ENCODE results near the gene PRKG1. TPM values are rescaled to one million over a fixed set of nuclear protein-coding genes. Genes with fewer than 3 reads are reported as not detected.
"Not testable (repeated sequence)": the region's sequence is repeated elsewhere in the genome, so short reads cannot be mapped to it uniquely, and the experiment has no call there.

Gene PRKG1
- total RNA-seq, 2 donors from 2014 or later: 17.2 TPM

DNA sequence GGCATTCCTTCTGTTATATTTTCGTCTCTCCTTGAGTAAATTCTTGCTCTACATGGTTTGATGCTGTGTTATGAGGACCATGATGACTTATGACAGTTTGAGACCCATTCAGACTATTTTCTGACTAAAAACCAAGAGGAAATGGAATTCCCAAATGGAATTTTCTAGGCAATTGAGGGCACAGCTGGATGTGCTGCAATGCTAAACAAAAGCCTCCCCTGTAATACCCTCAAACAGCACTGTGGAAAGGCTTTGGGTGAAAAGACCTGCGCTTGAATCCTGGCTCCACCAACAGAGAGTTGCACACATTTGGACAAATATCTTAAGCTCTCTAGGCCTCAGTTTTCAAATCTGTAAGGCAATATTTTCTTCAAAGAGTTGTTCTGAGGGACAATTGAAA, 129.1 kb downstream of the PRKG1 start:
- intact Hi-C loops (cut with DNase I, micrococcal nuclease): no loop called here
- DNase-seq (no peak), ATAC-seq (no peak)

DNA sequence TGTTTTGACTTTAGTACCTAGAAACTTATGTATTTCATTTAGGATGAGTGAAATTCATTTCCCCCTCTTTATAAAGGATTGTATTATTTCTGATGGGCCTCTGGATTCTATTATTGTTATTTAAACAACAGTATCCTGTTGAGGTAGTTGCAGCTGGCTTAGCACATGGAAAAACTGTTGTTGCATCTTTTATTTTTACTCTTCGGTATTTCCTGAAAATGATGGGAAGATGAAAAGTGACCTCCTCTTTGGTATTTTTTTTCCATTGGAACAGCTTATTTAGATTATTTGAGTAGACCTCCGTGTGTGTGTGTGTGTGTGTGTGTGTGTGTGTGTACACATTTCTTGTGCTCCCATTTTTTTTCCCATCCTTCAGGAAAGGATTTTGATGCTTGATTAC, 129.8 kb downstream of the PRKG1 start:
- intact Hi-C loops (cut with DNase I, micrococcal nuclease): no loop called here
- ATAC-seq (no peak), DNase-seq (no peak)

DNA sequence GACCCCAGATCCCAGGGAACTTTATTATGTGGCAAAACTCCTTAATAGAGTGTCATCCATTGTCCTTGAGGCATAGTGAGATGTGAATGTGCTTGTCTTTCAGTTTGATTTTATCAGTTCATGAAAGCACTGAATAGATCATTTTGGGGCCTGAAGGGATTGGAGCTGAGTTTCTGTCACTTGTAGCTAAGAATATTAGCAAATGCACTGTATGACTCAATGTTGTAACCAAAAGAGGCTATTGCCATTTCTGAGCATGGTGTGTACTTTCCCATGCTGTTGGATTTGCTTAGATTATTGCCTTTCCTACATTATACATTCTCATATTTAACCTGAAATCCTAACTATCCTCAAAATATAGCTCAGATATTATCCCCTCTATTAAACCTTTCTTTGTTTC, 130.4 kb downstream of the PRKG1 start:
- no peak for ATAC-seq
- DNase-seq: no peak

DNA sequence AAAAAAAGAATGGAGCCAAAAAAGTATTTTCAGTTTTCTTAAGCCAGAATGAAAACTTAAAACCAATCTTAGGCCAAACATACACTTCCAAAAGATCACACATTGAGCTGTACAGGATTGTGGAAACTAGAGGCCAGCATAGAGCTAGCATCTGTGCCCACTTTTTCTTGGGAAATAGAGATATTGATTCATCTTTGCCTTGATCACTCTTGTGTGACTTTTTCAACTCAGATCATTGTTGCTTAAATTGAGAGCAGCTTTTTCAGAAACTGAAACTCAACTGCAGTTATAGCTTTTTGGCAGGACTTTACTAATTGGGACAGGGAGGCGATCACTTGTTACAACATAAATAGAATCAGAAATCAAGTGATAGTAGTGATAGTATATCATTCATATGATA, 132.2 kb downstream of the PRKG1 start:
- no peak for ATAC-seq
- no peak for DNase-seq
- intact Hi-C loops (cut with DNase I, micrococcal nuclease): no loop called here

More for the DNA sequence above, 130.4 kb downstream of the PRKG1 start:
- intact Hi-C loops (cut with DNase I, micrococcal nuclease): no loop called here

DNA sequence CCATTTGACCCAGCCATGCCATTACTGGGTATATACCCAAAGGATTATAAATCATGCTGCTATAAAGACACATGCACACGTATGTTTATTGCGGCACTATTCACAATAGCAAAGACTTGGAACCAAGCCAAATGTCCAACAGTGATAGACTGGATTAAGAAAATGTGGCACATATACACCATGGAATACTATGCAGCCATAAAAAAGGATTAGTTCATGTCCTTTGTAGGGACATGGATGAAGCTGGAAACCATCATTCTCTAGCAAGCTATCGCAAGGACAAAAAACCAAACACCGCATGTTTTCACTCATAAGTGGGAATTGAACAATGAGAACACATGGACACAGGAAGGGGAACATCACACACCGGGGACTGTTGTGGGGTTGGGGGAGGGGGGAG, 138.7 kb downstream of the PRKG1 start:
- DNase-seq; ATAC-seq; intact Hi-C loops (cut with DNase I, micrococcal nuclease): not testable (repeated sequence)

DNA sequence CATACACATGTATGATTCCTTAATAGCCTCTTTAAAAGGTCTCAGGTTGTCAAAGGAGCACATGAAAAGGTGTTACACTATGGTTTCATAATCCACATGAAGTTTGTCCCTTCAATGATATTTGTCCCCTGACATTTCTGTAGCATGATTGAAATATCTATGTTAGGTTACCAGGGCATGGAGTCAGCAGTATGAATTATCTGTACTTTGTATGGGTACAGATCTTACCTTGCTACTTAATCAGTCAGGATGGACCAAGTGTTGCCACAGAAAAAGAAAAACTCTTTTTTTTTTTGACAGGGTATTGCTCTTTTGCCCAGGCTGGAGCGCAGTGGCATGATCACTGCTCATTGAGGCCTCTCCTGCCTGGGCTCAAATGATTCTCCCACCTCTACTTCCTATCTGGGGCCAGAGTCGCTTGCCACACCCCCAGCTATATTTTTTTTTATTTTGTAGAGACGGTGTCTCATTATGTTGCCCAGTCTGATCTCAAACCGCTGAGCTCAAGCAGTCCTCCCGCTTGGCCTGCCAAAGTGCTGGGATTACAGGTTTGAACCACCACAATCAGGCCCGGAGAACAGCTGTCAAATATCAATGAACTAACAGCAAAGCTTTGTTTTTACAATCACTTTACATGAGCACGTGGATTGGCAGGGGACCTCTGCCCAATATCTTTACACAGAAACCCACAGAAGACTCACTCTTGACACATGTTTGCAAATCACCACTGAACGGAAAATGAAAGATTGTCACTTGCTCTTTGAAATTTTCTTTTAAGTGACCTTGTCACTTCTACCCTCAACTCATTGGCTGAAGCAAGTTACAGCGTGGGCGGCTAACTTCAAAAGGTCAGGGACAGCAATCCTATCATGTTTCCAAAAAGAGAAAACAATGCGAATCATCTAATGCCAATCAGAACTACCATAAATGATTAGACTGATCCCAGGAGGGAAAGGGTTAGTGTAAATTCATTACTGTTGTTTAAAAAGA, 140.2 kb downstream of the PRKG1 start:
- no peak for ATAC-seq
- intact Hi-C loops (cut with DNase I, micrococcal nuclease): no loop called here
- no peak for DNase-seq

DNA sequence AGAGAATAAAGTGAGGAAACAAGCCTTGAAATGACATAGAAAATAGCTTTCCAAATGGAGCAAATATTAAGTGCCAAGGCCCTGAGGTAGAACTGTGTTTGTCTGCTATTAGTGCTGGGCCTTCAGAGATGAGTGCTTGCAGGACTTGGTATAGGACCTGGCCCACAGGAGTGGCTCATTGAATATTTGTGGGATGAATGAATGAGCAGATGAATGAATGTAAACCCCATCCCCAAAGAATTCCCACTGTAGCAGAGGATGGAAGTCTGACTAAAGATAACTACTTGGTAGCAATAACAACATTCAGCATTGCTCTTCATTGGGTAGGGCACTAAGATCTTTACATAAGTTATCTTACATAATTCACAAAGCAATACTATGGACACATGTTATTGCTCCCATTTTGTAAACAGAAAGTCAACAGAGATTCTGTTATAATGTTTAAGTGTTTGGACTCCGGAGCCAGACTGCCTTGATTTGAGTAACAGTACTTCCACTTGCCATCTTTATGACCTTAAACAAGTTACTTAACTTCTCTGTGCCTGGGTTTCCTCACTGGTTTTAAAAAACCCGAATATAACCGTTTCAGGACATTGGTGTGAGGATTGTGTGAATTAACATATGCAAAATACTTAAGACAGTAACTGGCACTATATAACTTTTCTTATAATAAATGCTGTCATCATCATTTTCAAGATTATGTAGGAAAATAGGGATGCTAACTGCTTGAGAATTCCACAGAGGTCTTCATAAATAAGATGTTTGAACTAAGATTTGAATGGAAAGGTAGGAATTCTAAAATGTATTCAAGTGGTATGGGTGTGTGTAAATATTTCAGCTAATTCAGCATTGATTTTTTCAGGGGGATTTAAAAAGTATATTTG, 141.9 kb downstream of the PRKG1 start:
- intact Hi-C loops (cut with DNase I, micrococcal nuclease): no loop called here
- no peak for DNase-seq
- peak; percentile 64 for ATAC-seq

DNA sequence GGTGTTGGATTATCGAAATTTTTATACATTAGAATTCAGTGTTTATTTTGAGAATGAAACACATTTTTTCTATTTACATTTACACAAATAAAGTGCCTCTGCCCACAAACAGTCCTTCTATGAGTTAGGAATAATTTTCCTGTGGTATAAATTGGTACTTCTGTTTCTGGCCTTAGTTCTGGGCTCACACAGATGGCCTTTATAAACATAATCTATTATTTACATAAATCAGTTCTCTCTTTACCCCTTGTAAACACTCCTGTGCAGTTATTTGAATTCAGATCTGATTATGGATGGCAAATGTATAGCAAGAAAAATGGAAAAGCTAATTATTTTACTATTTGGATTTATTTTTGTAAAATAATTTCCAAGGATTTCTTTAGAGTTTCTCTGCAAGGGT, 143.2 kb downstream of the PRKG1 start:
- DNase-seq: no peak
- no peak for ATAC-seq
- intact Hi-C loops (cut with DNase I, micrococcal nuclease): no loop called here

DNA sequence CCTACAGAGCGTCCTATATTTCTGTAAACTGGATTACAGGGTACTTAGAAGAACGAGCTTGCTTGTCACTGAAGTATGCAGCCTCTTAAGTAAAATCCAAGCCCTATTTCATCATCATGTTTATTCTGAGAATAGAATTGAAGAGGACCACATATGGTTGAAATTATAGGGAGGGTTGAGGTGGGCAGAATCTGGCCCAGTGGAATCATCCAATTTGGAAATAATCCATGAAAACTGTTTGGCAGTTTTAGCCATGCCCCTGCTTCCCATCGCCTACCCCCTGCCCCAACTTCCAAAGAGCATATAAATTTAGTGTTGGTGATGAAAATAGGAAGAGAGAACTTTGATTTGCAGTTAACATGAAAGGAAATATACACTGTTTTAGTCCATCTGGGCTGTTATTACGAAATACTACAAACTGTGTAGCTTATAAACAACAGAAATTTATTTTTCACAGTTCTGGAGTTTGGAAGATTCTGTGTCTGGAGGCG, 150.4 kb downstream of the PRKG1 start:
- ATAC-seq (no peak), DNase-seq (no peak)
- intact Hi-C loops (cut with DNase I, micrococcal nuclease): no loop called here

DNA sequence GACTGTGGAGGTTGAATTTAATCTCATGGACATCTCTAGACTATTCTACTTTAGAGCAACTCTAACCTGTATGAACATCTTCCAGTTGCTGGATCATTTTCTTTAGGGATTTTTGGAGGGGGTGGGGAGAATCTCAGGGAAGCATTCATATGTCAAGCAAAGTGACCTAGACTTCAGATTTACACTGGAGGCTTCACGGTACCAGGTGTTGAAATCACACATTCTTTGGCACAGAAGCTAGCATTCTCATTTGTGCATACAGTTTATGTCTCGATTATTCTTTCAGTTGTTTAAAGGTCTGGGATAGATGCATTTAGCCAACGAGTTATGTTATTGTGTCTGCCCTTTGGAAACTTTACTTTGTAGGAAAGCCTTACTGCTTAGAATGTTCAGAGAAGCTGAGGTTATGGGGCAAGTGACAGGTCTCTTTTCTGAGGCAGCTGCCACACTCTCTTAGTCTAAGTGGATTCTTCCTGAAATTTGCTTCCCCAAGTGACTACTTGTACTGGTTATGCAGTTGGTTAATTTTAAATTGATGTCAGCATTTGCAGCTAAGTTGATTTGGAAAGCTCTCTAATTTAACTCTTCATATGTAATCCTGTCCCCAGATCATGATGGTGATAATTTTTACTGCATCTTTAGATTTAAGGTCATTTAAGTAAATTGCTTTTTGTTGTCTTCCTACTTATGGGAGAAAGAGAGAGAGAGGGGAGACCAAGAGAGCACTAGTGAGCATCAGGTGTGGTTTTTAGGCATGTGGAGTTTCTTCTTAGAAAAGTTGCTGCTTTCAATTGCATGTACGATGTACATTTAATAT, 153.8 kb downstream of the PRKG1 start:
- ATAC-seq (no peak), DNase-seq (no peak)
- intact Hi-C loops (cut with DNase I, micrococcal nuclease): no loop called here

DNA sequence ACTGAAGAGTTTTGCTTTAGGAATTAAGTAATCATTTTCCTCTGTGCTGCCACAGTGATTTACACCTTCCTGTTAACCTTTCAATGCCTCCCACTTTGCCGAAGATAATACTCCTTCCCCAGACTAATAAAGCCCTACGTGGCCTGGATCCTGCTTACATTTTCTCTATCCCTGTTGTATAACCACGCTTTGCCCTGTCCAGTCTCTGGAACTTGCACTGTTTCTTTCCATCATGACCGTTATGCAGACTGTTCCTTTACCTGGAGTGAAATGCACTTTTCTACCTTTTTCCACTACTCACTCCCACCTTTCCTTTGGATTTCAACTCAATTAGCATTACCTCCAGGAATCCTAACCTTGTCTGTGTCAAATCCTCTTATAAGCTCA, 154.4 kb downstream of the PRKG1 start:
- DNase-seq: no peak
- intact Hi-C loops (cut with DNase I, micrococcal nuclease): no loop called here
- ATAC-seq: no peak

DNA sequence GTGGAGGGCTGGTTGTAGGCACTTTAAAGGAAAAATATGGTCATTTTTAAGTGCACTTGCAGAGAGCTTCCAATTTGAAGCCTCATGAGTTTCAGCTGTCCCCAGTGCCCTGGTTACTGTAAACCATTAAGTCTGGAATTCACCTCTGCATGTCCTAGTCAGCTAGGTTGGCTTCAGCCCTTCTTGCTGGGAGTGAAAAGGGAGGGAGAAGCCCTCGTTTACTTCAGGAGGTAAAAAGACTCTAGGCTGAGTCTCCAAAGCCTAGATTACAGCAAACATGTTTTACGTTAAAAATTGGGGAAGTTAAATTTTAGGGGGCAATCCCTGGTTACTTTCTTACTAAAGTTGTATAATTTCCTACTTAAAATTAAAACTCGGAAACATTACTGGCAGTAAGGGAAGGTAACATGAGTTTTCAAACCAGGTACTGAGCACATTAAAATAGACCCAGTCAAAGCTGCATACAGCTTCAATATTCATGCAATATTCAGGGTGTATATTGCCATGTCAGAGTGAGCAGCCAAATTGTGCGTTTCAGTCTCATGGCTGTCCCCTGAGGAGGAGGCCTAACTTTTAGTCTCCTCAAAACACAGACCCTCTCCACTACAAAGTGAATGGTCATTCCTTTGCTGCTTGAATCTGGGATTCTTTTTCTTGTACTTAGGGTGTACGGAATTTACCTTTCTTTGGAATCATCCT, 156.7 kb downstream of the PRKG1 start:
- intact Hi-C loops (cut with DNase I, micrococcal nuclease): no loop called here
- DNase-seq (no peak), ATAC-seq (no peak)

DNA sequence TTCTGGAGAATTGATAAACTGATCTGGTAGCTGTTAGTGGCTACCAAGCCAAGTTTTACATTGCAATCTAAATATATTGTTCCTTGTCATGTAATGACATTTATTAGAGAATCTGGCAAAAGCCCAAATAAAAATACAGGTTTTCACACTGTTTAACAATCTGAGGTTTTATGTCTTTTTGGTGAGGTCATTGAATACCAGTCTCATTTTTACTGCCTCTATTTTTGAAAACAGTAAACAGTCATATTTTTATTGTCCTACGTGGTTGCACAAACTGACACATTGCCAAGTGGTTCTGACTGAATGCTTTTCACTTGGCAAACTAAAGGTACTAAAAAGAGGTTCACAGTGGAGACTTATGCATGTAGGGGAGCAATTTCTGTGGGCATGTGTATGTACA, 157.5 kb downstream of the PRKG1 start:
- intact Hi-C loops (cut with DNase I, micrococcal nuclease): no loop called here
- DNase-seq: no peak
- ATAC-seq: no peak

DNA sequence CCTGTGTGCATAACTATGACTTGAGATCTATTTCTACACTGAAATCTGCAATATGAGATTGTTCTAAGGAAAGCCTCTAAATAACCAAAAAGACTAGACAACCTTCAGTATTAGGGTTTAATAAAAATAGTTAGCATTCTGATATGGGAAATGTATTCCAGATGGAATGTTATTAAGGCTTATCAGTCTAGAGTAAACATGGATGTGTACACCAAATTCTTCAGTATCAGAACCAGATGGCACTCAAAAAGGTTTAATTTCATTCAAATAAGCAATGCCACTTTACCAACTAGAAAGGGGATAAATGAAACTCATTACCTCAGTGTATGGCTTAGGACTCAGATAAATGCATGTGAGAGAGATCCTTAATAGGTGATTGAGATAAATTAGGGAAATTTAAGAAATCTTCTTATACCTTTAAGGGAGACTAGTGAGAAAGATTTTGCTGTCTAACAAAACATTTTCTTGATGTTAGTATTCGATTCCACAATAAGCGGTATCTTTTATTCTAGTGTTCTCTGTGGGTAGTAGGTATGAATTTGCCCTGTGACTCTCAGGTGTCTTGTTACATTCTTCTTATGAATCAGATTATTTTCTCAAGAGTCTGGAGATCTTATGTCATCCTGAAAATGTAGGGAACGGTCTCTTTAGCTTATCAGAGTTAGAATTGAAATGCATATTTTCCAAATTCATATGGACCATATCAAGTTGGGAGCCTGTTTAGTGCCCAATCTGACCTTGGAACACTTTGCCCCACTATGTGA, 159.2 kb downstream of the PRKG1 start:
- intact Hi-C loops (cut with DNase I, micrococcal nuclease): no loop called here
- ATAC-seq: no peak

DNA sequence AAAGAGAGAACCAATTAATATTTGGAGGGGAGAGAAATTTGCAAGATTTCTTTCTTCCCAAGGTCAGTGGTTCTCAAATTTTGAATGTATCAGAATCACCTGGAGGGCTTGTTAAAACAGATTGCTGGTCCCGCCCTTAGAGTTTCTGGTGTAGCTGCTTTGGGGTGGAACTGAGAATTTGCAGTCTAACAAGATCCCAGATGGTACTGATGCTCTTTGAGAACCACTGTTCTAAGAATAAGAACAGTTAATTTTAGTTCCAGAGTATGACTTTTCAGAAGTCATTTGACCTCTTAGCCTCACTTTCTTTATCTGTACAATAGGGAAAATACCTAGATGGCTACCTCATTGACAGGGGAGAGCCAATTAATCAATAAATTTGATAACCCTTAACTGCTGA, 161.6 kb downstream of the PRKG1 start:
- intact Hi-C loops (cut with DNase I, micrococcal nuclease): no loop called here
- ATAC-seq: no peak
- DNase-seq: no peak

More for the DNA sequence above, 159.2 kb downstream of the PRKG1 start:
- no peak for DNase-seq

DNA sequence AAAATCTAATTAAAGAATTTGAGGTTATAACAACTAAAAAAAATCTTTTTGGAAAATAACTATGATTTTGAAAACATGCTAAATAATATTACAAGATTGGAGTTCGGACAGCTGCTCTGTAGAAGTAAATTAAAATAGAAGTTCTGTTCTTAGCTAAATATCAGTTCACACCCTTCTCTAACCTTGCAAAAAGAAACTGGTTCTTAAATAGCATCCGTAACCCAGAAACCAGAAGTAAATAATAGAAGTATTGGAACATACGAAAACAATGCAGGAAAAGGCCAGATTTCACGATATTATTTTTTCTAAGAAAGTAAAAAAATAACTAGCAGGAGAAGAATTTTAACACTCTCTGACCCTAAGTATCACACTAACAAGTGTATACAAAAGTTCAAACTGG, 164.7 kb downstream of the PRKG1 start:
- ATAC-seq (no peak), DNase-seq (no peak)
- intact Hi-C loops (cut with DNase I, micrococcal nuclease): no loop called here

DNA sequence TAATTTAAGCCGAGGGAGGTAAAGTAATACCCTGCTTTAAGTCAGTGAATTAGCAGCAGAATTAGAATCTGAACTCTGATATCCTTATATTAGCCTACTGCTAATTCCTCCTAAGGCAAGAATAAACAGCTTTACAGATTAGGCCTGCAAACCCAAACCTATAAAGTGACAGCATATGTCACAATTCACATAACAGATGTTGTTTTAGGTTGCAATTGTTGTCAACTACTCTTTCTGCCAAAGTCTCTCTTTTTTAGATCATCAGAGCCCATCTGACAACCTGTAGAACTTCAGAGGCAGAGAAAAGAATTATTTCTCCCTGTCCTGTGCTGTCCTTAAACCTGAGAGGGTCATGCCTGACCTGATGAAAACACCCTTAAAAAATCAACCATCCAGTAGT, 167.2 kb downstream of the PRKG1 start:
- DNase-seq (no peak), ATAC-seq (no peak)
- intact Hi-C loops (cut with DNase I, micrococcal nuclease): no loop called here

DNA sequence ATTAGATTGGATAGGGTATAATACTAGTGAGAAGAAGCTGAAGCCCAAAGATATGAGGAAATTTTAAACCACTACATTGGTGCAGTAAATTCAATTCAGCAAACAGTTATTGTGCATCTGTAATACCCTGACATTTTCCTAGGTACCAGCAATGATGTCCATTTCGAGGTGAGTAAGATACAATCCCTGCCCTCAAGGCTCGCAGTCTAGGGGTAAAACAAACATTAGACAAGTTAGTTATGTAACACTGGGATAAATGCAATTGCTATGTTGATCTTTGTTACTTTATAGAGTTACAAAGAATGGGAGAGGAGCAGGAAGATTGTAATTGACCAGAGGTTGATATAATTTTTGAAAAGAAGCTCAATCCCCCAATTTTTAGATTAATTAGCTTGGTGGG, 168.1 kb downstream of the PRKG1 start:
- DNase-seq (no peak), ATAC-seq (no peak)
- intact Hi-C loops (cut with DNase I, micrococcal nuclease): no loop called here

All from left colon (tissue), 2 donors.